RWPE1 (cell line): Measurements from ENCODE around the gene TUSC7.

Experiments
- CTCF ChIA-PET: fragments of 350-600 bp; sonication (Branson Sonifier 250); formaldehyde crosslinking; extraction: SDS; loops from one replicate; lab custom pipeline; 2021; lab: Yijun Ruan, JAX
- POLR2A ChIA-PET: fragments of 400-600 bp; formaldehyde crosslinking; extraction: SDS; loops from one replicate; lab custom pipeline; 2020; ENCODE audit warnings: antibody characterized with exemption; ENCODE audit not compliant: low non-redundant PET; lab: Yijun Ruan, JAX
- DNase-seq: peaks from one replicate; pipeline ENCODE4 v3.0.0; 2012; ENCODE audit warnings: low spot score
- H3K27ac ChIP-seq: fragments of 450-650 bp; 2 replicates; pipeline ENCODE4 v1.5.1; 2017
- TF ChIP-seq, protein P1 (sequence below): fragments of 450-650 bp; conservative IDR thresholded peaks from 2 replicates; pipeline ENCODE4 v1.5.1; 2017; ENCODE audit warnings: low read depth, mild to moderate bottlenecking

Gene TUSC7

DNA sequence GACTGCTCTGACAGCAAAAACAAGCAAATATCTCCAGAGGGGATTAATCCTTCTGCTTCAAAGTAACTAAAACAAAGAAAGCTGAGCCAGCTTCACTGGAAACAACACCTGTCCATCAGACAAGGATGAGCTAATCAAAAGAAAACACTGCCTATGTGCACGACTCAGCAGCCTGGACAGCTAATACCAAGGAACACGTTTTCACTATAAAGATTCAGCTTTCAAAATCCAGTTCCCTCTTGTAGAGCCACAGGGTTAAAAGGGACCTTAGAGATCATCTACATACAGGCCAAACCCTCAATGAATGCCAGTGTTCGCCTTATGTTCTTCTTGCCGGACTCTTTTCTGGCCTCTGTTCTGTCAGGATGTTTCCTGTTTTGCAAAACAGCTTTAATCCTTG lies 6.9 kb downstream of the TUSC7 start:
- no peak overlapping the region for H3K27ac ChIP-seq
- CTCF ChIA-PET = no interaction called here
- no peak for DNase-seq
- TF ChIP-seq, protein P1, sequence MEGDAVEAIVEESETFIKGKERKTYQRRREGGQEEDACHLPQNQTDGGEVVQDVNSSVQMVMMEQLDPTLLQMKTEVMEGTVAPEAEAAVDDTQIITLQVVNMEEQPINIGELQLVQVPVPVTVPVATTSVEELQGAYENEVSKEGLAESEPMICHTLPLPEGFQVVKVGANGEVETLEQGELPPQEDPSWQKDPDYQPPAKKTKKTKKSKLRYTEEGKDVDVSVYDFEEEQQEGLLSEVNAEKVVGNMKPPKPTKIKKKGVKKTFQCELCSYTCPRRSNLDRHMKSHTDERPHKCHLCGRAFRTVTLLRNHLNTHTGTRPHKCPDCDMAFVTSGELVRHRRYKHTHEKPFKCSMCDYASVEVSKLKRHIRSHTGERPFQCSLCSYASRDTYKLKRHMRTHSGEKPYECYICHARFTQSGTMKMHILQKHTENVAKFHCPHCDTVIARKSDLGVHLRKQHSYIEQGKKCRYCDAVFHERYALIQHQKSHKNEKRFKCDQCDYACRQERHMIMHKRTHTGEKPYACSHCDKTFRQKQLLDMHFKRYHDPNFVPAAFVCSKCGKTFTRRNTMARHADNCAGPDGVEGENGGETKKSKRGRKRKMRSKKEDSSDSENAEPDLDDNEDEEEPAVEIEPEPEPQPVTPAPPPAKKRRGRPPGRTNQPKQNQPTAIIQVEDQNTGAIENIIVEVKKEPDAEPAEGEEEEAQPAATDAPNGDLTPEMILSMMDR = no peak
- POLR2A ChIA-PET = no interaction called here

DNA sequence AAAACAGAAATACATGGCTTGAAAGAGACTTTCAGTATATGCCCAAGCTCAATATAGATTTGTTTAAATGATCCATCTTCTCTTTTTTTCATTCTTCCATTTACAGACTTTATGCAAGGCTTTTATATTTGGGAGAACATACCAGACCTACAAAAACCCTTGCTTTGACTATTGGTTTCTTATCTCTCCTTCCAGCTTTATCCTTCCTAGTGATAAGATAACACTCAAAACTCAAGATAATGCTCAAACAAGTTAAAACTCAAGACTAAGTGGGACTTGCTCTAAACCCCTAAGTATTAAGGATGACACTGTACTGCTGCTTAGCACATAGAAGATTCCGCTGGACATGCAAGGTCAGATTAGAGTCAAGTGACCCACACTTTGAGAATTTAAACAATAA lies 8.0 kb downstream of the TUSC7 start:
- ChIA-PET POLR2A (no interaction called here), CTCF (no interaction called here)
- no peak overlapping the region for H3K27ac ChIP-seq
- TF ChIP-seq, protein P1 = no peak
- DNase-seq = no peak

DNA sequence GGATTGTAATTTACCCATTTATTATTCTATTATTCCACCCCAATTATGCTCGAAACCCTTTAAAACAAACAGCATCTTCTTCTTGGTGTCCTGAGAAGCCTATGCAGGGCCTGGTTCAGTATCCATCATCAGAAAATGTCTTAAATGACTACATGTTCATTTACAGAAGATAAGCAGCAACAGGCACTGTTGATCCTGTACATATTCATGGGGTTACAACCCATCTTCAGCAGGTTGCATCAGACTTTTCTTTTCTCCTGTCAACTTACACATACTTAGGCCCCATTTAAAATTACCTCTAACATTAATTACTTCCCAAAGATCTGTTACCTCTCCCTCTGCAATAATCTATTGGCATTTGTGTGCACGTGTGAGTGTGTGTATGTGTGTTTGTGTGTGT lies 18.9 kb downstream of the TUSC7 start:
- TF ChIP-seq, protein P1 = no peak
- CTCF ChIA-PET = no interaction called here
- H3K27ac ChIP-seq = no peak overlapping the region
- POLR2A ChIA-PET = no interaction called here
- no peak for DNase-seq

DNA sequence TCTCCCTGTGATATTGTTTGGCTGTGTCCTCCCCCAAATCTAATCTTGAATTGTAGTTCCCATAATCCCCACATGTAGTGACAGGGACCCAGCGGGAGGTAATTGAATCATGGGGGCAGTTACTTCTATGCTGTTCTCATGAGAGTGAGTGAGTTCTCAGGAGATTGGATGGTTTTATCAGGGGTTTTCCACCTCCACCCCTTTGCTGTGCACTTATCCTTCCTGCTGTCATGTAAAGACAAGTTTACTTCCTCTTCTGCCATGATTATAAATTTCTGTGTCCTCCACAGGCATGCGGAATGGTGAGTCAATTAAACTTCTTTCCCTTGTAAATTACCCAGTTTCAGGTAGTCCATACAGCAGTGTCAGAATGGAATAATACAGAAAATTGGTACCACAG lies 24.7 kb downstream of the TUSC7 start:
- CTCF ChIA-PET = no interaction called here
- TF ChIP-seq, protein P1 = no peak
- no peak overlapping the region for H3K27ac ChIP-seq
- no peak for DNase-seq
- POLR2A ChIA-PET = no interaction called here

DNA sequence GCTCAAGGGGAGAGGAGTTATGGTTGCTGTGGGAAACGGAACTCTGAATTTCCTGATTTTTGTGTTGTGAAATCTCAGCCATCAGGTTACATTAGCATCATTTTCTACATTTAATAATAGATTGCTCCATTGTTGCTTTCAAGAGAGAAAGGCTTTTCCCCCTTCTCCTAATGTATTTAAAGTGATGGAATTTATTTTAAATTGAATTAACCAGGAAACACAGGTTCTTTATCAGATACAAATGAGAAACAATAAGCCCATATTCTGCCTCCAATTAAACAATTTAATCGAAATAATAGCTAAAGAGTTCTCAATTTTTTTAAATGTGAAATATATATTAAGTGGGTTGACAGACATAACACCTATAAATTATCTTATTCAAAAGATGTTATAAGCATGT lies 30.1 kb downstream of the TUSC7 start:
- TF ChIP-seq, protein P1 = no peak
- H3K27ac ChIP-seq = no peak overlapping the region
- ChIA-PET POLR2A (no interaction called here), CTCF (no interaction called here)
- DNase-seq = no peak

DNA sequence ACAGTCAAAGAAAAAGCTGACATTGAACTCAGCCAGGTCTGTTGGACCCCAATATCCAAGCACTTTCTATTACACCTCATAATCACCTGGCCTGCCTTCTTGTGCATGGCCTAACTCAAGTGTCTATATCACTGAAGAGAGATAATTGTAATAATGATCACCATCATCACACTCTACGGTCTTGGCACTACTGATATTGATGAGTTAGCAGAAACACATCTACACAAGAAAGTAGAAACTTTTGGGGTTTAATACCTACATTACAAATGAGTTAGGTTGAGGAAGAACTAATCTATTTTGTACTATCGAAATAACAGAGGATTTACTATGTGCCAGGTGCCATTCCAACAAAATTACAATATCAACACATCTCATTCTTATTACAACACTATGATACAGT lies 30.7 kb downstream of the TUSC7 start:
- CTCF ChIA-PET = no interaction called here

More for the DNA sequence above, 30.7 kb downstream of the TUSC7 start:
- no peak for DNase-seq
- POLR2A ChIA-PET = no interaction called here
- TF ChIP-seq, protein P1 = no peak
- H3K27ac ChIP-seq = no peak overlapping the region
